AG04449 (cell line): ENCODE data around the gene ATE1.
A peak's percentile ranks its signal among the peaks of the same experiment; 100 is the strongest.
"Not testable (repeated sequence)": the region's sequence is repeated elsewhere in the genome, so short reads cannot be mapped to it uniquely, and the experiment has no call there.

ENCODE experiments used
- CTCF ChIA-PET: fragments of 350-600 bp; formaldehyde crosslinking; extraction: SDS; loops from one replicate; lab custom pipeline; 2021; ENCODE audit warnings: antibody characterized with exemption; lab: Yijun Ruan, JAX
- POLR2A ChIA-PET: fragments of 400-600, 350-600 bp; formaldehyde crosslinking; extraction: SDS; loops from one replicate; lab custom pipeline; 2020; ENCODE audit warnings: antibody characterized with exemption, inconsistent platforms; lab: Yijun Ruan, JAX
- DNase-seq: peaks from one replicate; pipeline ENCODE4 v3.0.0-alpha.2; 2010; ENCODE audit warnings: low read depth, low spot score
- H3K4me3 ChIP-seq: 2 replicates; pipeline ENCODE4 v1.5.1; 2011; ENCODE audit warnings: low read depth, mild to moderate bottlenecking, control low read depth, low read length
- TF ChIP-seq, protein P1 (sequence below): IDR thresholded peaks from one replicate; pipeline ENCODE4 v1.5.1; 2011; ENCODE audit warnings: mild to moderate bottlenecking, moderate library complexity, low read length, control low read depth, inconsistent platforms; ENCODE audit not compliant: insufficient read depth; ENCODE audit errors: missing control alignments

ATE1 gene

GRCh38 chr10:121702351-121703320 is 225.2 kb downstream of the ATE1 start:
- TF ChIP-seq, protein P1, sequence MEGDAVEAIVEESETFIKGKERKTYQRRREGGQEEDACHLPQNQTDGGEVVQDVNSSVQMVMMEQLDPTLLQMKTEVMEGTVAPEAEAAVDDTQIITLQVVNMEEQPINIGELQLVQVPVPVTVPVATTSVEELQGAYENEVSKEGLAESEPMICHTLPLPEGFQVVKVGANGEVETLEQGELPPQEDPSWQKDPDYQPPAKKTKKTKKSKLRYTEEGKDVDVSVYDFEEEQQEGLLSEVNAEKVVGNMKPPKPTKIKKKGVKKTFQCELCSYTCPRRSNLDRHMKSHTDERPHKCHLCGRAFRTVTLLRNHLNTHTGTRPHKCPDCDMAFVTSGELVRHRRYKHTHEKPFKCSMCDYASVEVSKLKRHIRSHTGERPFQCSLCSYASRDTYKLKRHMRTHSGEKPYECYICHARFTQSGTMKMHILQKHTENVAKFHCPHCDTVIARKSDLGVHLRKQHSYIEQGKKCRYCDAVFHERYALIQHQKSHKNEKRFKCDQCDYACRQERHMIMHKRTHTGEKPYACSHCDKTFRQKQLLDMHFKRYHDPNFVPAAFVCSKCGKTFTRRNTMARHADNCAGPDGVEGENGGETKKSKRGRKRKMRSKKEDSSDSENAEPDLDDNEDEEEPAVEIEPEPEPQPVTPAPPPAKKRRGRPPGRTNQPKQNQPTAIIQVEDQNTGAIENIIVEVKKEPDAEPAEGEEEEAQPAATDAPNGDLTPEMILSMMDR = no peak
- POLR2A ChIA-PET = interaction anchor here (0.6 kb wide), 1 partner anchor 107 kb away, joined by 3 read pairs; no protein-coding TSS in a partner anchor
- DNase-seq = peak; percentile 55
- CTCF ChIA-PET = interaction anchor here (1.0 to 1.4 kb wide), 2 partner anchors 10 to 184 kb away, joined by 3 read pairs; no protein-coding TSS in a partner anchor
- no peak overlapping the region for H3K4me3 ChIP-seq

DNA sequence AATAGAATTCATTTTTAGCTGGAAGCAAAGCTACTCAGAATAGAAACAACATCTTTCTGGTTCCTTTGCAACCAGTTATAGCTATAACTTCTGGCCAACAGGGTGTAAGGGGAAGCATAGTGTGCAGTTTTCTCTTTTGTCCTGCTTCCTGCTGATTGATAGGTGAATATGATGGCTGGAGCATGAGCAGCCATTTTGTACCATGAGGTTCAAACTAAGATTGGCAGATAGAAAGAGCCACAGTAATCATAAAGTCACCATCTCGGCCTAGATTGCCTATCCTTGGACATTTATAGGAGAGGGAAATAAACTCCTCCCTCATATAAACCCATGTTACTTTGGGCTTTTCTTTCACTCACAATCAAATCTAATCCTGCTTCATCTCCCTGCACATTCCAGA is 227.4 kb downstream of the ATE1 start:
- H3K4me3 ChIP-seq = no peak overlapping the region
- POLR2A ChIA-PET = no interaction called here
- CTCF ChIA-PET = no interaction called here
- DNase-seq = no peak
- TF ChIP-seq, protein P1 = no peak

- POLR2A ChIA-PET, DNase-seq: not testable (repeated sequence)
Measured at GRCh38 chr10:121699703-121700102, 228.1 kb downstream of the ATE1 start.

GRCh38 chr10:121698902-121699301 is 228.9 kb downstream of the ATE1 start:
- ChIA-PET POLR2A (no interaction called here), CTCF (no interaction called here)
- no peak overlapping the region for H3K4me3 ChIP-seq
- TF ChIP-seq, protein P1 = no peak
- no peak for DNase-seq

More at GRCh38 chr10:121699703-121700102, 228.1 kb downstream of the ATE1 start:
- H3K4me3 ChIP-seq, CTCF ChIA-PET: not testable (repeated sequence)

DNA sequence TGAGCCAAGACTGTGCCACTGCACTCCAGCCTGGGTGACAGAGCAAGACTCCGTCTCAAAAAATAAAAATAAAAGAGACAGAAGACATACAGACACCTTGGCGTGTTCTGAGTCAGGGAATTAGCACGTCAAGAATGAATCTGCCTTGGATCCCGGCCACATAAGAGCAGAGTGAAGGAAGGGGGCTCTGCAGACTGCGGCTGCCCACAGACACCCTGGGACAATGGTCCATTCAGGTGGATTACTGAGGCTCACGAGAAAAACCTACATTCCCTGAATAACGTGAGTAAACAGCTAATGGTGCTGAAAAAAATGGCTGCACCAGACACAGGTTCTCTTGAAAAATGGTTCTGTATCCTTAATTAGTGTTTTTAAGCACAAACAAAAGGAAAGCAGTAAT is 229.5 kb downstream of the ATE1 start:
- TF ChIP-seq, protein P1 = no peak
- ChIA-PET CTCF (interaction anchor here (1.4 kb wide), 1 partner anchor 14 kb away, joined by 3 read pairs; no protein-coding TSS in a partner anchor), POLR2A (no interaction called here)
- no peak for DNase-seq
- H3K4me3 ChIP-seq = no peak overlapping the region

GRCh38 chr10:121696854-121697253 is 231.0 kb downstream of the ATE1 start:
- POLR2A ChIA-PET = interaction anchor here (0.7 kb wide), 1 partner anchor 13 kb away, joined by 3 read pairs; no protein-coding TSS in a partner anchor
- TF ChIP-seq, protein P1 = no peak
- CTCF ChIA-PET = interaction anchor here (1.4 kb wide), 1 partner anchor 15 kb away, joined by 3 read pairs; no protein-coding TSS in a partner anchor
- no peak for DNase-seq
- H3K4me3 ChIP-seq = no peak overlapping the region
